ENCODE data around the gene CHURC1.

DNA sequence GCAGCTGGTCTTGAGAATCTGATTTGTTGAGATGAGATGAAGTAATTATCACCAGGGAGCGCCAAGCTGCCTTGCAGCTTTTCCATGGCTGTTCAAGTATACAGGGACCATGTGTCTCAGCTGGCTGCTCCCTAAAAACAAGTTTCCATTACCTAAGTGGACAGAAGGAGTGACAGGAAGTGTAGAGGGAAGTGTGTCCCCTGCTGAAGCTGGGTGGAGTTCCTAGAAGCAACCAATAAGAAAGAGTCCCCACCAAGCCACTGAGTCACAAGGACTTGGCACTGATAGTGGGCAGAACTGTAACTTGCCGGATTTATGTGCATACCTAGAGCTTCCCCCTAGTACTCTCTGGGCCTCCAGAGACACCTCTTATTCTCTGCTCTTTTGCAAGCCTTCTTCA is 29.8 kb downstream of the CHURC1 start:
- TF ChIP-seq, protein P1, sequence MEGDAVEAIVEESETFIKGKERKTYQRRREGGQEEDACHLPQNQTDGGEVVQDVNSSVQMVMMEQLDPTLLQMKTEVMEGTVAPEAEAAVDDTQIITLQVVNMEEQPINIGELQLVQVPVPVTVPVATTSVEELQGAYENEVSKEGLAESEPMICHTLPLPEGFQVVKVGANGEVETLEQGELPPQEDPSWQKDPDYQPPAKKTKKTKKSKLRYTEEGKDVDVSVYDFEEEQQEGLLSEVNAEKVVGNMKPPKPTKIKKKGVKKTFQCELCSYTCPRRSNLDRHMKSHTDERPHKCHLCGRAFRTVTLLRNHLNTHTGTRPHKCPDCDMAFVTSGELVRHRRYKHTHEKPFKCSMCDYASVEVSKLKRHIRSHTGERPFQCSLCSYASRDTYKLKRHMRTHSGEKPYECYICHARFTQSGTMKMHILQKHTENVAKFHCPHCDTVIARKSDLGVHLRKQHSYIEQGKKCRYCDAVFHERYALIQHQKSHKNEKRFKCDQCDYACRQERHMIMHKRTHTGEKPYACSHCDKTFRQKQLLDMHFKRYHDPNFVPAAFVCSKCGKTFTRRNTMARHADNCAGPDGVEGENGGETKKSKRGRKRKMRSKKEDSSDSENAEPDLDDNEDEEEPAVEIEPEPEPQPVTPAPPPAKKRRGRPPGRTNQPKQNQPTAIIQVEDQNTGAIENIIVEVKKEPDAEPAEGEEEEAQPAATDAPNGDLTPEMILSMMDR (IDR thresholded peaks at IDR 0.05) = no peak
- no peak for TF ChIP-seq SIN3A (IDR thresholded peaks at IDR 0.05; ENCODE audit: borderline replicate concordance, low read depth, low read length)
- no peak for TF ChIP-seq RCOR1 (IDR thresholded peaks at IDR 0.05; ENCODE audit: low read length)
- TF ChIP-seq POLR2AphosphoS5 (IDR thresholded peaks at IDR 0.05; ENCODE audit: low read depth, low read length) = no peak

All from SK-N-SH (cell line).